Measurements from ENCODE around the gene CFAP43.

CFAP43 gene

DNA sequence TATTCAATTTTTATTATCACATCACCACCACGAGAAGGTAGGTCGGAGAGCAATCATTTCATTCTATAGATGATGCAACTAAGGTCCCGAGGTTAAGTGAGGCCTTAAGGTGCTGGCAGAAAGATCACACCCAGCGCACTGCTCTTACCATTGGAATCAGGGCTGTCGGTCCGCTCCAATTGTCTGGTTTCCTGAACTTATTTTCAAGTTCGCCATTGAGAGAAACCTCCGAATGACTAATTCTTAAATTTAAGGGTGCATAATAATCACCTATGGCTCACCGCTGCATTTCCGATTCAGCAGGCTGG, 36.2 kb upstream of the CFAP43 start:
- H3K36me3 ChIP-seq (ENCODE audit: control insufficient read depth, insufficient read depth, low read length), result peaks cover 53% of the 10 kb centered on the region
- H3K9me3 ChIP-seq (ENCODE audit: control insufficient read depth, insufficient read depth, low read depth, low read length), result no peaks in the 10 kb centered on the region
- H3K27ac ChIP-seq (ENCODE audit: low read depth, low read length), result peak overlapping the region; percentile 92
- no peaks in the 10 kb centered on the region for H3K27me3 ChIP-seq (ENCODE audit: control insufficient read depth, insufficient read depth, low read length)
- peak overlapping the region; percentile 92 for H3K4me3 ChIP-seq (ENCODE audit: low read depth, low read length)
- H3K9ac ChIP-seq (ENCODE audit: low read length), result peak overlapping the region; percentile 99
- no peaks in the 10 kb centered on the region for H3K4me1 ChIP-seq (ENCODE audit: control insufficient read depth, insufficient read depth, low read length)

DNA sequence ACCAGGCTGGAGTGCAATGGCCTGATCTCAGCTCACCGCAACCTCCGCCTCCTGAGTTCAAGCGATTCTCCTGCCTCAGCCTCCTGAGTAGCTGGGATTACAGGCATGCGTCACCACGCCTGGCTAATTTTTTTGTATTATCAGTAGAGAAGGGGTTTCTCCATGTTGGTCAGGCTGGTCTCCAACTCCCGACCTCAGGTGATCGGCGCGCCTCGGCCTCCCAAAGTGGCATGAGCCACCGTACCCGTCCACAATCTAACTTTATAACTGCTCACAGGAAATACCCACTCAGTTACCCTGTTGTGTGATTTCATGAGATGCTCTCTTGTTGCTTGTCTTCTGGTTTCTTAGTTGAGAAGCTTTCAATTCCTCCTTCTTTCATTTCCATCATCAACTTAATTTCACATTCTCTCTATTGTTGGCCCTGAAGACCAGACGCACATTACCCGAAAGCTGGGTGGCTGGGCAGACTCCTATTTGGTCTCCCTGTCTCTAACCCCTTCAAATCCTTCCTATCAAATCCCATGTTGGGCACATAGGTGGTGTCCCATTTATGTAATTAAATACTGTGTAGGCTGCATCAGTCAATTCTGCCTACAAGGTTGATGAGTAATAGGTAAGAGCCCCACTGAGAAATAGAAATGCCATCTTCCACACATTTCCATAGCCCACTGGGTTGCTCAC, 35.7 kb upstream of the CFAP43 start:
- Histone ChIP-seq H3K9ac (ENCODE audit: low read length) (peak overlapping the region; percentile 99), H3K4me3 (ENCODE audit: low read depth, low read length) (peak overlapping the region; percentile 92), H3K36me3 (ENCODE audit: control insufficient read depth, insufficient read depth, low read length) (peaks cover 58% of the 10 kb centered on the region), H3K27me3 (ENCODE audit: control insufficient read depth, insufficient read depth, low read length) (no peaks in the 10 kb centered on the region), H3K4me1 (ENCODE audit: control insufficient read depth, insufficient read depth, low read length) (no peaks in the 10 kb centered on the region), H3K9me3 (ENCODE audit: control insufficient read depth, insufficient read depth, low read depth, low read length) (no peaks in the 10 kb centered on the region), H3K27ac (ENCODE audit: low read depth, low read length) (peak overlapping the region; percentile 92)

DNA sequence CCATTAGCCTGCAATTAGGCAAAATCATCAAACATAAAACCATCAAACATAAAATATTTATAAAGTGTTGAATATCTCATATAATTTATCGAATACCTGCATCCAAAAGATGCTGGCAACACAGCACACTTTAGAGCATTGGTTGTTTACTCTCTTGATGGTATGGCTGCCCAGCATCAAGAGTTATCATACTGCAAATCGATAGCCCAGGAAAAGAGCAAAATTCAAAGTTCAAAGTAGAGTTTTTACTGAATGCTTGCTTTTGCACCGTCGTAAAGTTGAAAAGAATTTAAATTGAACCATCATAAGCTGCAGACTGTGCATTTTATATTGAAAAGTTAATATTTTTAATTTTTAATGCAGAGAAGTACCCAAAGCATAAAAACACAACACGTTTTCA, 32.6 kb upstream of the CFAP43 start:
- no peak overlapping the region for H3K27ac ChIP-seq (ENCODE audit: low read depth, low read length)
- H3K4me1 ChIP-seq (ENCODE audit: control insufficient read depth, insufficient read depth, low read length), result peaks cover 8% of the 10 kb centered on the region; the same call in 1 of the 2 replicates
- no peaks in the 10 kb centered on the region for H3K9me3 ChIP-seq (ENCODE audit: control insufficient read depth, insufficient read depth, low read depth, low read length)
- H3K36me3 ChIP-seq (ENCODE audit: control insufficient read depth, insufficient read depth, low read length), result peaks cover 88% of the 10 kb centered on the region
- no peak overlapping the region for H3K9ac ChIP-seq (ENCODE audit: low read length)
- no peaks in the 10 kb centered on the region for H3K27me3 ChIP-seq (ENCODE audit: control insufficient read depth, insufficient read depth, low read length)
- no peak overlapping the region for H3K4me3 ChIP-seq (ENCODE audit: low read depth, low read length)

DNA sequence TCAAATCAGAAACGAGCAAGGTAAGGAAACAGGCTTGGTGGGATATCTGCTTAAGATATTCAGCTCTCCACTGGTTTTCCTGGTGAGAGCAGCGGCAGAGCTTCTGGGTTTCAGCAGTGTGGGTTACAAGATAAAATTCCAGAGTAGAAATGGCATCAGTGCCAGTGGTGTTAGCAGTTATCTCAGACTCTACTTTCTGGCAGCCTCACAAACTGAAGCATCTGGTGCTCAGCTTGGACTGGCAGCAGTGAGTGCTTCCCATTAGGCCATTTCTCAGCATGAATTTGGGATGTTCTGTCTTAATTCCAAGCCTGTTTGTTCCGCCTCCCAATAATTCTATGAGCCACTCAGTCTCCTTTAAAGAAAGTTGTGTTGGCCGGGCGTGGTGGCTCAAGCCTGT, 29.9 kb upstream of the CFAP43 start:
- H3K4me3 ChIP-seq (ENCODE audit: low read depth, low read length), result no peak overlapping the region
- H3K4me1 ChIP-seq (ENCODE audit: control insufficient read depth, insufficient read depth, low read length), result peaks cover 12% of the 10 kb centered on the region; the same call in 1 of the 2 replicates
- no peak overlapping the region for H3K9ac ChIP-seq (ENCODE audit: low read length)
- no peaks in the 10 kb centered on the region for H3K27me3 ChIP-seq (ENCODE audit: control insufficient read depth, insufficient read depth, low read length)
- H3K27ac ChIP-seq (ENCODE audit: low read depth, low read length), result no peak overlapping the region
- H3K9me3 ChIP-seq (ENCODE audit: control insufficient read depth, insufficient read depth, low read depth, low read length), result no peaks in the 10 kb centered on the region
- H3K36me3 ChIP-seq (ENCODE audit: control insufficient read depth, insufficient read depth, low read length), result peaks cover 98% of the 10 kb centered on the region

DNA sequence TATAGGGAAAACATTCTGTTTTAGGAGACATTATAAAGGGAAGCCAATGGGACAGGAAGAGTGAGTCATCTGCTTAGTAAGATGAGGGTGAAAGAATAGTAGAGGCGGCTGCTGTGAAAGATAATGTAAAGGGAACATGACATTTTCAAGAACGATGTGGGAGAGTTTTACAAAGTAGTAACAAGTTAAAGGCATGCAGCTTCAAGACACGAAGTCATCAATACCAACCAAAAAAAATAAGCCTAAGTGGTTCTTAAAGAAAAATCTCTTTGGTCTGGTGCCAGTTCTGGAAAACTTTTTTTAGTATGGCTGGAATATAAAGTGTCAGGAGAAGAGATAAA, 28.6 kb upstream of the CFAP43 start:
- Histone ChIP-seq H3K9me3 (ENCODE audit: control insufficient read depth, insufficient read depth, low read depth, low read length) (no peaks in the 10 kb centered on the region), H3K36me3 (ENCODE audit: control insufficient read depth, insufficient read depth, low read length) (peaks cover 89% of the 10 kb centered on the region), H3K27ac (ENCODE audit: low read depth, low read length) (no peak overlapping the region), H3K9ac (ENCODE audit: low read length) (no peak overlapping the region), H3K4me1 (ENCODE audit: control insufficient read depth, insufficient read depth, low read length) (peaks cover 24% of the 10 kb centered on the region), H3K4me3 (ENCODE audit: low read depth, low read length) (no peak overlapping the region), H3K27me3 (ENCODE audit: control insufficient read depth, insufficient read depth, low read length) (no peaks in the 10 kb centered on the region)

DNA sequence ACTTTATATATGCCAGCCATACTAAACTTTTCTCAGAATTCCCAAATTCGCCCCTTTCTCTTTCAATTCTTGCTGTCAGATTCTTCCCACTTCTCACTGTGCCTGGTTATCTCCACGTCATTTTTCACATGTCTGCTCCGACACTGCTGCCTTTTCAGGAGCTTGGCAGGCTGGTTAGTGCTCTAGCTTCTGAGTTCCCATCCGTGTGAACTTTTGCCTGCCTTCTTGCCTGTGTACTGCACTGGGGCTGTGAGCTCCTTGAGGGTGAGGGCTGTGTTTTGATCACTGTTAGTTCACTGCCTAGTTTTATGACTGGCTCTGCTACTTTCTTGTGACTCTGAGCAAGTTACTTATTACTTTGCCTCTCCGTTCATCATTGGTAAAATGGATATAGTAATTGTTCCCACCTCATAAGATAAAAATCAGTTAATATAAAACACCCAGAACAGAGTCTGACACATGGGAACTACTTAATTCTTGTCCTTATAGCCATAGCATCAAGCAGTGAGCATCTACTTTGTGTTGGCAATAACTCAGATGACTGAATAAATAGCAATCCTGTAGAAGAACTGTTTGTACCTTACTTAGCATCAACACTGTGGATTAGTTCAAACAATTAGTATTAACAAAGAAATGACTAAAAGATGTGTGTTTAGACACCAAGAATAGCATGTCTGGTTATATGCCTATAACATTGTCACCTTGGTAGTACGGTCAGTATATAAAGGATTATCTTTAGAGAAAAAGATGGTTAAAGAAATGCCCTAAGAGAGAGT, 28.0 kb upstream of the CFAP43 start:
- Histone ChIP-seq H3K9ac (ENCODE audit: low read length) (no peak overlapping the region), H3K4me3 (ENCODE audit: low read depth, low read length) (no peak overlapping the region), H3K4me1 (ENCODE audit: control insufficient read depth, insufficient read depth, low read length) (peaks cover 26% of the 10 kb centered on the region), H3K36me3 (ENCODE audit: control insufficient read depth, insufficient read depth, low read length) (peaks cover 84% of the 10 kb centered on the region), H3K9me3 (ENCODE audit: control insufficient read depth, insufficient read depth, low read depth, low read length) (no peaks in the 10 kb centered on the region), H3K27ac (ENCODE audit: low read depth, low read length) (no peak overlapping the region), H3K27me3 (ENCODE audit: control insufficient read depth, insufficient read depth, low read length) (no peaks in the 10 kb centered on the region)

DNA sequence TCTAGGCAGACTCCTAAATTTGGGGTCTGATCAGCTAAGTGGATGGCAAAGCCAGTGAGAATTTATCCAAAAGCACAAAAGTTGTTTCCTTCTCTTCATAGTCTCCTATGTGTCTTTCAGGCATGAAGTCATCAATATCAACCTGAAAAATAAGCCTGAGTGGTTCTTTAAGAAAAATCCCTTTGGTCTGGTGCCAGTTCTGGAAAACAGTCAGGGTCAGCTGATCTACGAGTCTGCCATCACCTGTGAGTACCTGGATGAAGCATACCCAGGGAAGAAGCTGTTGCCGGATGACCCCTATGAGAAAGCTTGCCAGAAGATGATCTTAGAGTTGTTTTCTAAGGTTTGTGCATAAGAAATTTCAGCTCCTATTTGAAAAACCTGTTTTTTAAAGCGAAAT, 27.3 kb upstream of the CFAP43 start:
- Histone ChIP-seq H3K4me1 (ENCODE audit: control insufficient read depth, insufficient read depth, low read length) (peaks cover 27% of the 10 kb centered on the region), H3K27ac (ENCODE audit: low read depth, low read length) (no peak overlapping the region), H3K4me3 (ENCODE audit: low read depth, low read length) (no peak overlapping the region), H3K9ac (ENCODE audit: low read length) (no peak overlapping the region), H3K9me3 (ENCODE audit: control insufficient read depth, insufficient read depth, low read depth, low read length) (no peaks in the 10 kb centered on the region), H3K27me3 (ENCODE audit: control insufficient read depth, insufficient read depth, low read length) (no peaks in the 10 kb centered on the region), H3K36me3 (ENCODE audit: control insufficient read depth, insufficient read depth, low read length) (peaks cover 76% of the 10 kb centered on the region)

DNA sequence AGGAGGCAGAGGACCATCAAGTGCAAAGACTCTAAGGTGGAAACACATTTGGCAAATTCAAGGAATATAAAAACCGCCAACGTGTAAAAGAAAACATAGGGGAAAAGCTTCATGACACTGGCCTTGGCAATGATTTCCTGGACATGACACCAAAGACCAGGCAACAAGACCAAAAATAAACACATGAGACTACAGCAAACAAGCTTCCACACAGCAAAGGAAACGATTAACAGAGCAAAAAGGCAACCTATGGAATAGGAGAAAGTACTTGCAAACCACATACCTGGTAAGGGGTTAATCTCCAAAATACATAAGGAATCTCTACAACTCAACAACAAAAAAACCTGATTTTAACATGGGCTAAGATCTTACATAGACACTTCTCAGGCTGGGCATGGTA, 26.0 kb upstream of the CFAP43 start:
- H3K9ac ChIP-seq (ENCODE audit: low read length), result no peak overlapping the region
- H3K9me3 ChIP-seq (ENCODE audit: control insufficient read depth, insufficient read depth, low read depth, low read length), result no peaks in the 10 kb centered on the region
- peaks cover 39% of the 10 kb centered on the region for H3K4me1 ChIP-seq (ENCODE audit: control insufficient read depth, insufficient read depth, low read length)
- no peak overlapping the region for H3K4me3 ChIP-seq (ENCODE audit: low read depth, low read length)
- peaks cover 64% of the 10 kb centered on the region for H3K36me3 ChIP-seq (ENCODE audit: control insufficient read depth, insufficient read depth, low read length)
- no peak overlapping the region for H3K27ac ChIP-seq (ENCODE audit: low read depth, low read length)
- no peaks in the 10 kb centered on the region for H3K27me3 ChIP-seq (ENCODE audit: control insufficient read depth, insufficient read depth, low read length)

DNA sequence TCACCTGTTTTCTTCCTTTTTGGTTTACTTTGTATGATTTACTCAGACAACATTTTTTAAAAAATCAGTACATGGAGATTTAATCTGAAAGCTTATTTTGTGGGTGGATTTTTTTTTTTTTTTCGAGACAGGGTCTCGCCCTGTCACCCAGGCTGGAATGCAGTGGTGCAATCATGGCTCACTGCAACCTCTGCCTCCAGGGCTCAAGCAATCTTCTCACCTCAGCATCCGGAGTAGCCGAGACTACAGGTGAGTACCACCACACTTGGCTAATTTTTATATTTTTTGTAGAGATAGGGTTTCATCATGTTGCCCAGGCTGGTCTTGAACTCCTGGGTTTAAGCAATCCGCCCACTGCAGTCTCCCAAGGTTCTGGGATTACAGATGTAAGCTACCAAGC, 25.1 kb upstream of the CFAP43 start:
- Histone ChIP-seq H3K27ac (ENCODE audit: low read depth, low read length) (no peak overlapping the region), H3K36me3 (ENCODE audit: control insufficient read depth, insufficient read depth, low read length) (peaks cover 55% of the 10 kb centered on the region), H3K9me3 (ENCODE audit: control insufficient read depth, insufficient read depth, low read depth, low read length) (peaks cover under 1% of the 10 kb centered on the region; the same call in 1 of the 2 replicates), H3K27me3 (ENCODE audit: control insufficient read depth, insufficient read depth, low read length) (no peaks in the 10 kb centered on the region), H3K4me3 (ENCODE audit: low read depth, low read length) (peak overlapping the region; percentile 81; the same call in 1 of the 2 replicates), H3K4me1 (ENCODE audit: control insufficient read depth, insufficient read depth, low read length) (peaks cover 49% of the 10 kb centered on the region), H3K9ac (ENCODE audit: low read length) (no peak overlapping the region)

DNA sequence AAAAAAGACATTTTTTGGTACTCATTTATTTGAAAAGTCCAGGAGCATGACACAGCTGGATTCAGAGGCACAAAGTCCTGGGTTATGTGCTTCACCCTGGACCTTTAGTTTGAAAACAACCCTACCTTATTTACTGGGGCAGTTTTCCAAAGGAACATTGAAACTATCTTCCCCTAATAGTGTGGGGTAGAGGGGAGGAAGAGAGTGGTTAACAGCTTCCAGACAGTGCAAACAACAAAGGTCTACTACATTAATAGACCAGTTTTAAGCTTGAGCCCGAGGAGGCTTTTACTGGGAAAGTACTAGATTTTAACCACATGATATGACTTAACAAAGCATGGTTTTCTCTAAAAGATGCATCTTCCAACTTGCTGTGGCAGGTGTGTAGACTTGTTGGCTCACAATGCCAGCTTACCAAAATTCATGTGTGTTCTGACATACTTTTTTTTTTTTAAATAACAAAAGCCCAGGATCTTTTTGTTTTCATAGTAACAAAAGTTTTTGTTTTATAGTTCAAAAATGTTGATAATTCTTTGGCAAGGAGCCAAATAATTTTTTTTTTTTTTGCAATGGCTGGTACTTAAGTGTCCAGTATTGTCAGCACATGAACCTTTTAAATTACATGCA, 24.3 kb upstream of the CFAP43 start:
- Histone ChIP-seq H3K4me3 (ENCODE audit: low read depth, low read length) (peak overlapping the region; percentile 81), H3K4me1 (ENCODE audit: control insufficient read depth, insufficient read depth, low read length) (peaks cover 55% of the 10 kb centered on the region), H3K27ac (ENCODE audit: low read depth, low read length) (no peak overlapping the region), H3K27me3 (ENCODE audit: control insufficient read depth, insufficient read depth, low read length) (no peaks in the 10 kb centered on the region), H3K9me3 (ENCODE audit: control insufficient read depth, insufficient read depth, low read depth, low read length) (peaks cover 3% of the 10 kb centered on the region; the same call in 1 of the 2 replicates), H3K9ac (ENCODE audit: low read length) (no peak overlapping the region), H3K36me3 (ENCODE audit: control insufficient read depth, insufficient read depth, low read length) (peaks cover 47% of the 10 kb centered on the region)

DNA sequence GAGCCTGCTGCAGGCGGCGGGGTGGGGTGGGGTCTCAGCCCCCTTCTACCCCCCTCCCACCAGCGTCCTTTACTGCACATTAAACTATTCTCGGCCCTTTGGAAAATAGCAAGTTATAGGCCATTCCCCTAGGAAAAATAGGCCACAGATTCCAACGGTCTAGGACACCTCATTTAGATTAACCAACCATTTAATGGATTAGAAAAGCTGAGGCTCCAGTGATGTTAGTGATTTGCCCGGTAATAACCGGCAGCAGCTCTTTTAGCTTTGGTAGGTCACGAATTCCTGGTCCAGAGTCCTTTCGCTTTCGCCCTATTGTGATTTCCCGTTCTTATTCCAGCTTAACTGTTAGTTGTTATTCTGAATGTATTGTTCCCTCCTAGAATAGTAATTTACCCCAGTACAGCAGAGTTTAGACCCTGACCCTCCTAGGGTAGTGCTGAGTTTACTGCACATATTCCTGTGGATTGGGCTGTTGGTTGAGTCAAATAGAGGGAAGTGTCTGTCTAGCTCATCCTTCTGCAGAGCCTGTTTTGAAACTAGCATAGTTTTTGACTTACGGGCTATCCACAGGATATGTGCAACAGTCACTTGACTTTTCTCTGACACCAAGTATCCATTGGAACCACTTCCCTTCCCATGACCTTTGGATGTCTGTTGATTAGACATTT, 23.3 kb upstream of the CFAP43 start:
- Histone ChIP-seq H3K27me3 (ENCODE audit: control insufficient read depth, insufficient read depth, low read length) (no peaks in the 10 kb centered on the region), H3K4me3 (ENCODE audit: low read depth, low read length) (peak overlapping the region; percentile 81), H3K27ac (ENCODE audit: low read depth, low read length) (peak overlapping the region; percentile 93; the same call in 1 of the 2 replicates), H3K9me3 (ENCODE audit: control insufficient read depth, insufficient read depth, low read depth, low read length) (peaks cover 3% of the 10 kb centered on the region; the same call in 1 of the 2 replicates), H3K4me1 (ENCODE audit: control insufficient read depth, insufficient read depth, low read length) (peaks cover 60% of the 10 kb centered on the region), H3K9ac (ENCODE audit: low read length) (peak overlapping the region; percentile 89), H3K36me3 (ENCODE audit: control insufficient read depth, insufficient read depth, low read length) (peaks cover 37% of the 10 kb centered on the region)

Data from HUES6 (cell line).